AG04450 (cell line): ENCODE results near the gene SPATA6L. TPM values are rescaled to one million over a fixed set of nuclear protein-coding genes. Genes with fewer than 3 reads are reported as not detected.

ENCODE experiments used
- CTCF ChIA-PET: fragments of 300-600, 350-600 bp; formaldehyde crosslinking; extraction: SDS; loops from one replicate; lab custom pipeline; 2022; ENCODE audit warnings: antibody characterized with exemption, inconsistent platforms; lab: Charles Lee
- POLR2A ChIA-PET: fragments of 350-600 bp; formaldehyde crosslinking; extraction: SDS; loops from one replicate; lab custom pipeline; 2021; ENCODE audit warnings: antibody characterized with exemption, inconsistent platforms; lab: Yijun Ruan, JAX
- DNase-seq: peaks from one replicate; pipeline ENCODE4 v3.0.0-alpha.2; 2011; ENCODE audit warnings: low read depth, low spot score
- H3K27ac ChIP-seq: one replicate; pipeline ENCODE4 v1.5.1; 2012; ENCODE audit warnings: low read depth, low read length, control low read depth
- H3K27me3 ChIP-seq: one replicate; pipeline ENCODE4 v1.6.0; 2012; ENCODE audit warnings: low read length; ENCODE audit not compliant: control insufficient read depth, insufficient read depth
- H3K4me3 ChIP-seq: 2 replicates; pipeline ENCODE4 v1.5.1; 2011; ENCODE audit warnings: mild to moderate bottlenecking, low read depth, low read length, control low read depth
- H3K9me3 ChIP-seq: 2 replicates; pipeline ENCODE4 v1.5.1; 2012; ENCODE audit warnings: low read length; ENCODE audit not compliant: control insufficient read depth, insufficient read depth
- polyA plus RNA-seq: library from polyadenylated mRNA; depleted of rRNA; stranded (reverse); fragments of >200 nt; gene quantifications from 2 replicates; pipeline ENCODE4 v1.2.3, GENCODE V29; 2011
- TF ChIP-seq, protein P1 (sequence below): IDR thresholded peaks from 2 replicates; pipeline ENCODE4 v1.5.1; 2011; ENCODE audit warnings: low read depth, low read length, control low read depth, inconsistent platforms

SPATA6L gene
- polyA plus RNA-seq, 1 experiment, result 1.0 TPM

DNA sequence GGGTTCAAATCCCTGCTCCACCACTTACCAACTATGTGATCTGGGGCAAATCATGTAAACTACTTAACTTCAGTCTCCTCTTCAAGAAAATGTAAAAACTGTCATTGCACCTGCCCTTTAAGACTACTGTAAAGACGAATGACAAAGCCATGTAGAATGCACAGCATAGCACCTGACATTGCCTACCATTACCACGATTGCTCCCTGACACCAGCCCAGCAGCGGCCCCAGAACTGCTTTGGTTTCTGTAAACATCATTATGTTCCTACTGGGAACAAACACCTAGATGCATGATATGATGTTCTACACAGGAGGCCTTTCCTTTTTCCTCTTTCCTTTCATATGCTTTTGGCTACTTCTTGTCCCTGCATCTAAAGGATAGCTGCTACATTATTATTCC, 27.3 kb downstream of the SPATA6L start:
- POLR2A ChIA-PET, result no interaction called here
- Histone ChIP-seq H3K4me3 (no peak overlapping the region), H3K9me3 (no peaks in the 10 kb centered on the region), H3K27me3 (no peaks in the 10 kb centered on the region), H3K27ac (no peak overlapping the region)
- DNase-seq, result no peak
- TF ChIP-seq, protein P1, sequence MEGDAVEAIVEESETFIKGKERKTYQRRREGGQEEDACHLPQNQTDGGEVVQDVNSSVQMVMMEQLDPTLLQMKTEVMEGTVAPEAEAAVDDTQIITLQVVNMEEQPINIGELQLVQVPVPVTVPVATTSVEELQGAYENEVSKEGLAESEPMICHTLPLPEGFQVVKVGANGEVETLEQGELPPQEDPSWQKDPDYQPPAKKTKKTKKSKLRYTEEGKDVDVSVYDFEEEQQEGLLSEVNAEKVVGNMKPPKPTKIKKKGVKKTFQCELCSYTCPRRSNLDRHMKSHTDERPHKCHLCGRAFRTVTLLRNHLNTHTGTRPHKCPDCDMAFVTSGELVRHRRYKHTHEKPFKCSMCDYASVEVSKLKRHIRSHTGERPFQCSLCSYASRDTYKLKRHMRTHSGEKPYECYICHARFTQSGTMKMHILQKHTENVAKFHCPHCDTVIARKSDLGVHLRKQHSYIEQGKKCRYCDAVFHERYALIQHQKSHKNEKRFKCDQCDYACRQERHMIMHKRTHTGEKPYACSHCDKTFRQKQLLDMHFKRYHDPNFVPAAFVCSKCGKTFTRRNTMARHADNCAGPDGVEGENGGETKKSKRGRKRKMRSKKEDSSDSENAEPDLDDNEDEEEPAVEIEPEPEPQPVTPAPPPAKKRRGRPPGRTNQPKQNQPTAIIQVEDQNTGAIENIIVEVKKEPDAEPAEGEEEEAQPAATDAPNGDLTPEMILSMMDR, result no peak
- CTCF ChIA-PET, result interaction anchor here (1.2 to 1.6 kb wide), 3 partner anchors 11 to 35 kb away, joined by 3 to 8 read pairs (median 5); partner anchors contain the start of gene PLPP6

DNA sequence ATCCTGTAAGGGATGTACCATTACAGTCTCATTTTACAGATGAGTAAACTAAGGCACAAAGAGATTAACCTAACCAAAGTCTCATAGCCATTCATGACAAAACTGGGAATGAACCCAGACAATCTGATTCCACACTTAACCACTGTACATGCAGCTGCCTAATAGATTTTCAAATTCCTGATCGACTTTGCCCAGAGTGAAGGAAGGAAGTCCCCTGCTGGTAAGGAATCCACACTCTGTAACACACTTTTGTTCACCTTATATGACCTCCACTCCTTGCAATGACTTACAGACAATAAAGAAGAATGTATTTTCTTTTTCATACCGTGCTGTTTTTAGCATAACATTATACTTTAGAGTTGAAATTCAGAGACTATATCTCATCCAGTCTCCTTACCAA, 35.4 kb downstream of the SPATA6L start:
- ChIA-PET POLR2A (no interaction called here), CTCF (no interaction called here)
- TF ChIP-seq, protein P1, result no peak
- Histone ChIP-seq H3K27ac (no peak overlapping the region), H3K4me3 (no peak overlapping the region), H3K9me3 (no peaks in the 10 kb centered on the region), H3K27me3 (no peaks in the 10 kb centered on the region)
- no peak for DNase-seq

DNA sequence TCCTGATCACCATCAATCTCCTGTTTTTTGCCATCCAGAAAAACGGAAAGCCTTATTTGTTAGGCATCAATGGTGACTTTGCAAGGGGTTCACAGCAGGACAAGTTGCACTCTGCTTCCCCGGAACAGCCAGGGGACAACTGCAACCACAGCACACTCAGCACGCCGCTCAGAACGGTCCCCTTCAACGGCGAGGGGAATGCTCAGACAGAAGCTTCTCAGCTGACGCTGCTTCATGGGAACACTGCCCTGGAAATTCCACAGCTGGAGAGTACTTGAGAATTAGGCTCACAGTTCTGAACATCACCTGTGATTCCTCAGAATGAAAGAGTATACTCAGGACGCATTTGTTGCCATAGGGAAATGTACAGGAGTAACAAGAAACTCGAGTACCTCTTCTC, 44.3 kb downstream of the SPATA6L start:
- DNase-seq, result no peak
- ChIA-PET CTCF (interaction anchor here (1.2 to 2.3 kb wide), 3 partner anchors 18 to 118 kb away, joined by 3 to 10 read pairs (median 3); no protein-coding TSS in a partner anchor), POLR2A (no interaction called here)
- H3K27me3 ChIP-seq, result no peaks in the 10 kb centered on the region
- H3K4me3 ChIP-seq, result no peak overlapping the region
- TF ChIP-seq, protein P1, result no peak
- H3K27ac ChIP-seq, result no peak overlapping the region
- no peaks in the 10 kb centered on the region for H3K9me3 ChIP-seq

DNA sequence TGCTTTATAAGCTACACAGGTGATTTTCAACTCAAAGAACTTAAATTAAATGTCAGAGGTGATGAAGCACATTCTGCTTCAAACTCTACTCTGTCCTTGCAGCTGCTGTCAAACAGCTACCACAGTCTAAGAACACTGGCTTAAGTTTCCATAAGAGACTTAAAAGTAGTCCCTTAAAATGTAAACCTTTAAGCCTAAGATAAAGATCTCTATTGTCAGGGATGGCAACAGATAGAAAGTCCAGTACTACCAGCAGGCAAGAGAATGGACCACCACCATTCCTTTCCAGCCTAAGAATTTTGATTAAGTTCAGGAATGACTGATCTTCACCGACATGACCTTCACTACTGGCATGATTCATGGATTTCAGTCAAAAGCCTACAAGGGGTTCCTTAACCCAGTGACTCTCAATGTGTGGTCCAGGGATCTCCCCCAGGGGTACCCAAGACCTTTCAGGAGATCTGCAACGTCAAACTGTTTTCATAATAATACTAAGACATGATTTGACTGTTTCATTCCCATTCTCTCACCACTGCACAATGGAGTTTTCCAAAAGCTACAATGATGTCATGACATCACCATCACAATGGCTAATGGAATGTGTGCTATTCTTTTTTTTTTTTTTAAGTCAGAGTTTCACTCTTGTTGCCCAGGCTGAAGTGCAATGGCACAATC, 45.3 kb downstream of the SPATA6L start:
- H3K27ac ChIP-seq, result no peak overlapping the region
- H3K4me3 ChIP-seq, result no peak overlapping the region
- H3K9me3 ChIP-seq, result no peaks in the 10 kb centered on the region
- DNase-seq, result no peak
- TF ChIP-seq, protein P1, result no peak
- POLR2A ChIA-PET, result no interaction called here
- H3K27me3 ChIP-seq, result no peaks in the 10 kb centered on the region
- CTCF ChIA-PET, result interaction anchor here (0.6 kb wide), 1 partner anchor 104 kb away, joined by 3 read pairs; no protein-coding TSS in a partner anchor

DNA sequence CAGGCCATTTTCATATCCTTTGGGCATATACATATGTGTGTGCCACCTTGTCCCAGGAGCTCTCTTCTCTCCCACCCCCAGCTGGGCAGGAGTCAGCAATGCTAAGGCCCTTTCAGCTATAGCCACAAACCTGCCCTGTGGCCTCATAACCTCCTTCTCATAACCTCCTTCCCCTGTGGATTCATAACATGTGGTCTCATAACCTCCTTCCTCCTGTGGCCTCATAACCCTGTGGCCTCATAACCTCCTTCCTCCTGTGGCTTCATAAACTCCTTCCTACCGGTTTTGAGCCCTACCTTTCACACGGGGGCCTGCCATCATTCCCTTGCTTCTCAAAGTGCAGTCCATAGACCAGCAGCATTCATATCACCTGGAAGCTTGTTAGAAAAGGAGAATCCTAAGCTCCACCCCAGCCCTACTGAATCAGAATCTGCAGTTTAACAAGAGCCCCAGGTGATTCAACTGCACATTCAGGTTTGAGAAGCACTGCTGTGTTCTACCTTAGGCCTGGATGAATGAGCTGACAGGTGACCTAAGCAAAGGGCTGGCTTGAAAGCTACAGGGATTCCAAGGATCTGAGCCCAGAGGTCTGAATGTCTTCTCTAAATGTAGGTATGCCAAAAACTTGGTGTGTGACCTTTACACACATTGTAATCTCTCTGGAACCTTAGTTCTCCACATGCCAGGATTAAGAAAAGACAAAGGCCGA, 46.1 kb downstream of the SPATA6L start:
- H3K27me3 ChIP-seq, result no peaks in the 10 kb centered on the region
- ChIA-PET POLR2A (no interaction called here), CTCF (no interaction called here)
- DNase-seq, result no peak
- no peaks in the 10 kb centered on the region for H3K9me3 ChIP-seq
- no peak overlapping the region for H3K4me3 ChIP-seq
- TF ChIP-seq, protein P1, result no peak
- H3K27ac ChIP-seq, result no peak overlapping the region
